GM23248 (cell line): ENCODE results near the gene H1-8. TPM values are rescaled to one million over a fixed set of nuclear protein-coding genes. Genes with fewer than 3 reads are reported as not detected.

Source experiments
- DNase-seq: peaks from one replicate; pipeline ENCODE4 v3.0.0-alpha.2; 2015
- H2AFZ ChIP-seq: fragments of 200-600 bp; sonication (generic); 2 replicates; pipeline ENCODE4 v1.6.1; 2016; ENCODE audit warnings: antibody characterized with exemption
- H3F3A ChIP-seq: fragments of 200-600 bp; sonication (generic); 2 replicates; pipeline ENCODE4 v1.6.1; 2016; ENCODE audit warnings: mild to moderate bottlenecking, antibody characterized with exemption, mixed run types; ENCODE audit not compliant: insufficient read depth
- H3K27ac ChIP-seq: fragments of 200-600 bp; sonication (generic); 2 replicates; pipeline ENCODE4 v1.5.1; 2016; ENCODE audit warnings: mild to moderate bottlenecking
- H3K27me3 ChIP-seq: fragments of 200-600 bp; sonication (generic); replicated peaks from 2 replicates; pipeline ENCODE4 v1.6.1; 2016; ENCODE audit warnings: mild to moderate bottlenecking; ENCODE audit not compliant: insufficient read depth
- H3K36me3 ChIP-seq: fragments of 200-600 bp; sonication (generic); 2 replicates; pipeline ENCODE4 v1.6.1; 2016; ENCODE audit warnings: low read depth, mild to moderate bottlenecking
- H3K4me1 ChIP-seq: fragments of 200-600 bp; sonication (generic); 2 replicates; pipeline ENCODE4 v1.6.1; 2016; ENCODE audit warnings: mild to moderate bottlenecking; ENCODE audit not compliant: insufficient read depth
- H3K4me2 ChIP-seq: fragments of 200-600 bp; sonication (generic); one replicate; pipeline ENCODE4 v1.6.1; 2016; ENCODE audit warnings: mild to moderate bottlenecking; ENCODE audit not compliant: unreplicated experiment
- H3K4me3 ChIP-seq: fragments of 200-600 bp; sonication (generic); 2 replicates; pipeline ENCODE4 v1.5.1; 2016; ENCODE audit warnings: mild to moderate bottlenecking
- H3K79me2 ChIP-seq: fragments of 200-600 bp; sonication (generic); 2 replicates; pipeline ENCODE4 v1.6.1; 2016; ENCODE audit warnings: mild to moderate bottlenecking; ENCODE audit not compliant: insufficient read depth
- H3K9ac ChIP-seq: fragments of 200-600 bp; sonication (generic); 2 replicates; pipeline ENCODE4 v1.6.1; 2016; ENCODE audit warnings: mild to moderate bottlenecking
- H3K9me2 ChIP-seq: fragments of 200-600 bp; sonication (generic); 2 replicates; pipeline ENCODE4 v1.6.1; 2016; ENCODE audit warnings: mixed run types, mild to moderate bottlenecking, moderate library complexity; ENCODE audit not compliant: insufficient read depth
- H3K9me3 ChIP-seq: fragments of 200-600 bp; sonication (generic); one replicate; pipeline ENCODE4 v1.6.1; 2017; ENCODE audit warnings: low read depth
- H4K20me1 ChIP-seq: fragments of 200-600 bp; sonication (generic); 2 replicates; pipeline ENCODE4 v1.6.0; 2016; ENCODE audit not compliant: insufficient read depth
- EZH2 ChIP-seq: fragments of 200-600 bp; sonication (generic); IDR thresholded peaks from 2 replicates; pipeline ENCODE4 v1.6.1; 2018; ENCODE audit warnings: antibody characterized with exemption, mild to moderate bottlenecking; ENCODE audit not compliant: insufficient read depth, poor library complexity, severe bottlenecking
- EZH2phosphoT487 ChIP-seq: fragments of 200-600 bp; sonication (generic); IDR thresholded peaks from 2 replicates; pipeline ENCODE4 v1.6.1; 2018; ENCODE audit warnings: antibody characterized with exemption, moderate library complexity, mild to moderate bottlenecking, low read depth; ENCODE audit not compliant: insufficient read depth
- WGBS, 2 experiments: methylation state at CpG; one replicate each; pipeline ENCODE4 v1.1.6; 2015 to 2017; ENCODE audit warnings: low lambda C conversion rate in 2 of 2, low coverage in 1 of 2; ENCODE audit errors: missing lambda C conversion rate in 2 of 2; 5-methylcytosine and 5-hydroxymethylcytosine counted together
- in situ Hi-C: fragments of 300-500 bp; cut with MboI; formaldehyde crosslinking; loops from 2 replicates; pipeline ENCODE4 v1.15.0; 2020
- polyA plus RNA-seq: library from polyadenylated mRNA; unstranded; fragments of >200 nt; fragmentation: Nextera tagmentation; extraction: Ambion mirVana; gene quantifications from 2 replicates; pipeline ENCODE4 v1.2.1, GENCODE V29; 2016
- total RNA-seq: library from RNA; depleted of rRNA; stranded (reverse); fragments of >200 nt; shearing (Covaris generic); gene quantifications from 2 replicates; pipeline ENCODE4 v1.2.3, GENCODE V29; 2014

H1-8 gene
- total and polyA plus RNA-seq, 2 experiments from 2014 or later: not detected

GRCh38 chr3:129519449-129519848 lies 23.5 kb upstream of the H1-8 start:
- Histone ChIP-seq H3K27ac (no peak overlapping the region), H3F3A (0 out of 2 replicates have a peak, but pooled peaks cover under 1% of the 10 kb centered on the region), H3K9me2 (no peaks in the 10 kb centered on the region), H3K9me3 (no peaks in the 10 kb centered on the region), H3K27me3 (no peaks in the 10 kb centered on the region), H3K4me3 (no peak overlapping the region), H4K20me1 (no peaks in the 10 kb centered on the region), H3K36me3 (no peaks in the 10 kb centered on the region), H3K4me2 (no peak overlapping the region), H3K79me2 (no peaks in the 10 kb centered on the region), H2AFZ (no peak overlapping the region), H3K9ac (no peak overlapping the region), H3K4me1 (no peaks in the 10 kb centered on the region)
- in situ Hi-C loops: no loop called here
- 92 to 93% methylated on average over 10 of the region's 10 CpGs for WGBS, 2 experiments
- TF ChIP-seq EZH2 (no peak), EZH2phosphoT487 (no peak)
- no peak for DNase-seq

- Histone ChIP-seq H3K36me3 (no peaks in the 10 kb centered on the region), H3K27ac (no peak overlapping the region), H3K27me3 (no peaks in the 10 kb centered on the region), H2AFZ (no peak overlapping the region), H3K4me2 (no peak overlapping the region), H3K4me1 (no peaks in the 10 kb centered on the region), H3F3A (peaks cover 4% of the 10 kb centered on the region; the same call in 1 of the 2 replicates), H3K9me3 (no peaks in the 10 kb centered on the region), H4K20me1 (no peaks in the 10 kb centered on the region), H3K9me2 (no peaks in the 10 kb centered on the region), H3K4me3 (no peak overlapping the region), H3K79me2 (no peaks in the 10 kb centered on the region), H3K9ac (no peak overlapping the region)
- 79 to 81% methylated on average over 15 of the region's 15 CpGs for WGBS, 2 experiments
- DNase-seq: no peak
- TF ChIP-seq EZH2phosphoT487 (no peak), EZH2 (no peak)
- in situ Hi-C loops: no loop called here
Observed at GRCh38 chr3:129519896-129520715, 22.9 kb upstream of the H1-8 start.

GRCh38 chr3:129520960-129521359 lies 22.0 kb upstream of the H1-8 start:
- no peak overlapping the region for H3K4me2 ChIP-seq

GRCh38 chr3:129521611-129522010 lies 21.4 kb upstream of the H1-8 start:
- Histone ChIP-seq H3K9ac (no peak overlapping the region), H2AFZ (no peak overlapping the region), H3K27ac (no peak overlapping the region), H3F3A (peaks cover 9% of the 10 kb centered on the region; the same call in 1 of the 2 replicates), H3K9me2 (no peaks in the 10 kb centered on the region), H3K4me3 (no peak overlapping the region), H3K9me3 (no peaks in the 10 kb centered on the region), H3K4me1 (no peaks in the 10 kb centered on the region), H3K79me2 (no peaks in the 10 kb centered on the region), H3K4me2 (no peak overlapping the region), H3K36me3 (no peaks in the 10 kb centered on the region), H4K20me1 (no peaks in the 10 kb centered on the region), H3K27me3 (no peaks in the 10 kb centered on the region)
- no peak for TF ChIP-seq EZH2
- TF ChIP-seq EZH2phosphoT487: no peak
- in situ Hi-C loops: no loop called here
- DNase-seq: no peak
- 61% methylated on average over 8 of the region's 8 CpGs for WGBS, 2 experiments

More at GRCh38 chr3:129520960-129521359, 22.0 kb upstream of the H1-8 start:
- Histone ChIP-seq H3K36me3 (no peaks in the 10 kb centered on the region), H2AFZ (no peak overlapping the region), H3K79me2 (no peaks in the 10 kb centered on the region), H3K27me3 (no peaks in the 10 kb centered on the region), H3K27ac (no peak overlapping the region), H3K9me2 (no peaks in the 10 kb centered on the region), H3K4me3 (no peak overlapping the region), H3K9ac (no peak overlapping the region), H3K9me3 (no peaks in the 10 kb centered on the region), H3F3A (peaks cover 9% of the 10 kb centered on the region; the same call in 1 of the 2 replicates), H4K20me1 (no peaks in the 10 kb centered on the region), H3K4me1 (no peaks in the 10 kb centered on the region)
- WGBS, 2 experiments: 35 to 66% methylated on average over 3 to 4 of the region's 4 CpGs
- in situ Hi-C loops: no loop called here
- DNase-seq: no peak
- no peak for TF ChIP-seq EZH2
- TF ChIP-seq EZH2phosphoT487: no peak
